Gastrocnemius medialis (tissue), 4 donors: ENCODE data around the gene GPA33. TPM values are rescaled to one million over a fixed set of nuclear protein-coding genes. Genes with fewer than 3 reads are reported as not detected.

Experiments
- ATAC-seq, 2 donors: fragments of 150-250 bp; one replicate each; pipeline ENCODE4 v1.9.1; 2016
- DNase-seq, 2 donors: peaks; one replicate each; pipeline ENCODE4 v3.0.0-alpha.2; 2019
- H3K27ac ChIP-seq, 4 donors: fragments of 200-600 bp; sonication (generic); 1 replicate in 1 of 4; 2 replicates in 3 of 4; pipeline ENCODE4 v1.5.1; 2016 to 2018; ENCODE audit warnings: mild to moderate bottlenecking in 2 of 4, moderate library complexity in 1 of 4
- H3K27me3 ChIP-seq, 3 donors: fragments of 200-600 bp; sonication (generic) in 2 of 3; 1 replicate in 1 of 3; 2 replicates in 2 of 3; pipeline versions ENCODE4 v1.5.1 to v1.6.0; 2016 to 2019; ENCODE audit warnings: mild to moderate bottlenecking in 1 of 3, moderate library complexity in 1 of 3
- H3K36me3 ChIP-seq, 2 donors: fragments of 200-600 bp; sonication (generic) in 1 of 2; one replicate each; pipeline ENCODE4 v1.5.1; 2017 to 2018
- H3K4me1 ChIP-seq, 2 donors: fragments of 200-600 bp; sonication (generic) in 1 of 2; one replicate each; pipeline ENCODE4 v1.5.1; 2016 to 2017; ENCODE audit warnings: mild to moderate bottlenecking in 2 of 2
- H3K4me3 ChIP-seq, 4 donors: fragments of 200-600 bp; sonication (generic) in 3 of 4; 1 replicate in 1 of 4; 2 replicates in 3 of 4; pipeline ENCODE4 v1.5.1; 2016 to 2019; ENCODE audit warnings: mild to moderate bottlenecking in 2 of 4
- H3K9me3 ChIP-seq, 3 donors: fragments of 200-600 bp; sonication (generic) in 2 of 3; 1 replicate in 1 of 3; 2 replicates in 2 of 3; pipeline ENCODE4 v1.5.1; 2016 to 2019
- POLR2A ChIP-seq, 2 donors: fragments of 450-650 bp; IDR thresholded peaks; one replicate each; pipeline ENCODE4 v1.6.1; 2017; ENCODE audit warnings: antibody characterized with exemption in 2 of 2, mild to moderate bottlenecking in 2 of 2, moderate library complexity in 2 of 2
- in situ Hi-C, 4 donors: fragments of 200-750 bp; cut with MboI; loops; one replicate each; pipeline versions ENCODE4 v1.15.0 to v1.8.0; 2017; ENCODE audit warnings: low sequenced_read_pairs in 4 of 4
- intact Hi-C: fragments of 100-400 bp; cut with DNase I; formaldehyde crosslinking; loops from one replicate; pipeline ENCODE4 v1.15.1; 2023; ENCODE audit warnings: low total_unique reads
- total RNA-seq, 4 donors: library from RNA; depleted of rRNA; stranded (reverse); fragments of >200 nt; gene quantifications; one replicate each; pipeline versions ENCODE4 v1.1.0 to v1.2.3, GENCODE V29; 2016
- TF ChIP-seq, protein P1 (sequence below), 5 experiments: fragments of 450-650 bp in 3 of 5; fragments of 200-600 bp in 2 of 5; sonication (generic) in 2 of 5; IDR thresholded peaks in 4 of 5; conservative IDR thresholded peaks in 1 of 5; 1 replicate in 4 of 5; 2 replicates in 1 of 5; pipeline ENCODE4 v1.5.1; 2016 to 2019; ENCODE audit warnings: antibody characterized with exemption in 5 of 5, mild to moderate bottlenecking in 3 of 5, moderate library complexity in 3 of 5

Gene GPA33
- total RNA-seq, 4 donors from 2014 or later: 1.9 TPM; not detected in 3

DNA sequence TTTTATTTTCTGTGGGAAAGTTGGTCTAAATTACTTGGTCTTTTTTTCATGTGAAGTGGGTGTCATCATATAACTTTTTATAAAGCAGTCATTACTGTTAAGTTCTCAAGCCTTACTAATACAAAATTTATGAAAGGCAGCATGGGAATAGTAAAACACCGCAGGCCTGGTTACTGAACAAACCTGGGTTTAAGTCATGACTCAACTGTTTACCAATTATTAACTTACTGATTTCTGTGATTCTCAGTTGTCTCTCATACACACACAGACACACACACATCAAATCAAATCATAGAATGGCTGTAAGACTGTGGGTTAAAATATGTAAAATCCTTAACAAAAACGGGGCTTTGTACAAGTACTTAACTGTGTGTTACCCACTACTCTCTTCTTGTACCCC lies 86.5 kb downstream of the GPA33 start:
- intact Hi-C loops: no loop called here
- no peaks in the 10 kb centered on the region for H3K9me3 ChIP-seq
- no peak for ATAC-seq
- H3K36me3 ChIP-seq: no peaks in the 10 kb centered on the region
- in situ Hi-C loops: no loop called here
- H3K4me3 ChIP-seq: no peak overlapping the region
- no peaks in the 10 kb centered on the region for H3K27me3 ChIP-seq
- TF ChIP-seq, protein P1, sequence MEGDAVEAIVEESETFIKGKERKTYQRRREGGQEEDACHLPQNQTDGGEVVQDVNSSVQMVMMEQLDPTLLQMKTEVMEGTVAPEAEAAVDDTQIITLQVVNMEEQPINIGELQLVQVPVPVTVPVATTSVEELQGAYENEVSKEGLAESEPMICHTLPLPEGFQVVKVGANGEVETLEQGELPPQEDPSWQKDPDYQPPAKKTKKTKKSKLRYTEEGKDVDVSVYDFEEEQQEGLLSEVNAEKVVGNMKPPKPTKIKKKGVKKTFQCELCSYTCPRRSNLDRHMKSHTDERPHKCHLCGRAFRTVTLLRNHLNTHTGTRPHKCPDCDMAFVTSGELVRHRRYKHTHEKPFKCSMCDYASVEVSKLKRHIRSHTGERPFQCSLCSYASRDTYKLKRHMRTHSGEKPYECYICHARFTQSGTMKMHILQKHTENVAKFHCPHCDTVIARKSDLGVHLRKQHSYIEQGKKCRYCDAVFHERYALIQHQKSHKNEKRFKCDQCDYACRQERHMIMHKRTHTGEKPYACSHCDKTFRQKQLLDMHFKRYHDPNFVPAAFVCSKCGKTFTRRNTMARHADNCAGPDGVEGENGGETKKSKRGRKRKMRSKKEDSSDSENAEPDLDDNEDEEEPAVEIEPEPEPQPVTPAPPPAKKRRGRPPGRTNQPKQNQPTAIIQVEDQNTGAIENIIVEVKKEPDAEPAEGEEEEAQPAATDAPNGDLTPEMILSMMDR (IDR thresholded peaks at IDR 0.05 in 4 of 5, conservative IDR thresholded peaks at IDR 0.05 in 1 of 5): no peak
- TF ChIP-seq POLR2A (IDR thresholded peaks at IDR 0.05): no peak
- DNase-seq: no peak
- no peaks in the 10 kb centered on the region for H3K4me1 ChIP-seq
- H3K27ac ChIP-seq: no peak overlapping the region

Other genes starting within 250 kb of the GPA33 start
- gene TADA1, start 214.1 kb downstream of the GPA33 start, total RNA-seq: 10 to 100 TPM in 2 of 4 donors, 1 to 10 TPM in 2; 8.7 to 11.8 (median 10.0) TPM
- gene ILDR2, start 114.8 kb downstream of the GPA33 start, total RNA-seq: under 1 TPM; 0.10 to 0.47 (median 0.25) TPM
- not detected for gene MAEL, start 101.1 kb downstream of the GPA33 start, total RNA-seq
- 100 to 1,000 TPM in 1 of 4 donors, 10 to 100 TPM in 3; 63.7 to 159 (median 89.1) TPM for gene STYXL2, start 3.7 kb upstream of the GPA33 start, total RNA-seq
- gene POU2F1, start 130.5 kb upstream of the GPA33 start, total RNA-seq: 1 to 10 TPM; 3.8 to 7.3 (median 4.8) TPM